ENCODE results near the gene CAPZB. TPM values are rescaled to one million over a fixed set of nuclear protein-coding genes. Genes with fewer than 3 reads are reported as not detected.

CAPZB gene
- total RNA-seq, 1 donor from 2014 or later = 334 TPM

GRCh38 chr1:19289244-19289643, 196.1 kb downstream of the CAPZB start:
- peaks cover 15% of the 10 kb centered on the region for H3K27me3 Mint-ChIP-seq
- H3K4me1 Mint-ChIP-seq = peaks cover 9% of the 10 kb centered on the region
- peak overlapping the region; percentile 65 for H3K4me3 Mint-ChIP-seq
- no peak overlapping the region for H3K27ac Mint-ChIP-seq
- peaks cover 3% of the 10 kb centered on the region for H3K36me3 Mint-ChIP-seq (ENCODE audit: low read depth)
- ChIA-PET CTCF (no interaction called here), POLR2A (no interaction called here)
- no peak for TF ChIP-seq CTCF (IDR thresholded peaks at IDR 0.05)
- ATAC-seq (ENCODE audit: low read depth) (no peak), DNase-seq (no peak)
- H3K9me3 Mint-ChIP-seq = peaks cover 4% of the 10 kb centered on the region
- intact Hi-C loops (cut with micrococcal nuclease) = no loop called here

Other genes starting within 250 kb of the CAPZB start
- 40.0 and 42.7 TPM in 2 replicates for gene EMC1, start 234.0 kb downstream of the CAPZB start, total RNA-seq
- gene MRTO4, start 233.7 kb downstream of the CAPZB start, total RNA-seq = 61.5 and 73.1 TPM in 2 replicates
- gene AKR7A3, start 196.8 kb downstream of the CAPZB start, total RNA-seq = 0.61 and 0.80 TPM in 2 replicates
- 29.9 and 30.3 TPM in 2 replicates for gene AKR7A2, start 173.4 kb downstream of the CAPZB start, total RNA-seq
- gene SLC66A1, start 173.2 kb downstream of the CAPZB start, total RNA-seq = 9.1 and 11.9 TPM in 2 replicates
- gene NBL1, start 158.8 kb upstream of the CAPZB start, total RNA-seq = 0.54 and 0.64 TPM in 2 replicates
- not detected in 2 replicates for gene HTR6, start 179.3 kb upstream of the CAPZB start, total RNA-seq